ENCODE results near the gene GNAO1. TPM values are rescaled to one million over a fixed set of nuclear protein-coding genes. Genes with fewer than 3 reads are reported as not detected.

The GNAO1 gene
- polyA plus RNA-seq, 1 of the 3 experiments (the other 2 are of a cell fraction) = 0.30 TPM

DNA sequence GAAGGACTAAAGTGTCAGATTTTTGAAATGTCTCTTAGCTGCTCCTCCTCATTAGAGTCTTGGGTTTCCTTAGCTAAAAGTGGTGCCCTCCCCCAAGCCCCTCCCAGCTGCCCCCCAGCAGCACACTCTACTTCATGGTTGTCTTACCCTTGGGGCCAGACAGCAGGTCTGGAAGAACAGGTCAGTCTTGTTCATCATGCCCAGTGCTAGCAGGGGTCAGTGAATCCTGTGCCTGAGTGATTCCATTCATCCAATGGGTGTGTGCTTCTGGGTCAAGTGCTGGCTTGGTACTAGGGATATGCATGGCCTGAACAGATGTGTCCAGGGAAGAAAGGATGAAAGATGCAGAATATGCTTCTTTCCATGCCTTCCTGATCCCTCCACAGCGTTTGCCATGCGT is 93.2 kb downstream of the GNAO1 start:
- Histone ChIP-seq H3K4me1 (ENCODE audit: control insufficient read depth in 1 of 2, insufficient read depth in 2 of 2, low read depth in 1 of 2, low read length in 1 of 2) (peaks cover 0 to 15% of the 10 kb centered on the region in 2 experiments; a peak in 1 of 4 replicates), H3K4me2 (no peak overlapping the region), H3K27me3 (ENCODE audit: insufficient read depth) (no peaks in the 10 kb centered on the region), H2AFZ (ENCODE audit: low read depth) (no peak overlapping the region), H3K79me2 (ENCODE audit: insufficient read depth) (no peaks in the 10 kb centered on the region), H3K27ac (ENCODE audit: low read depth in 2 of 2, low read length in 1 of 2) (no peak overlapping the region), H3K9me3 (no peaks in the 10 kb centered on the region), H3K4me3 (ENCODE audit: low read depth in 2 of 2, low read length in 1 of 2) (no peak overlapping the region), H3K9ac (no peak overlapping the region), H3F3A (replicated peaks; ENCODE audit: insufficient read depth) (no peaks in the 10 kb centered on the region), H4K20me1 (ENCODE audit: insufficient read depth) (no peaks in the 10 kb centered on the region), H3K9me2 (no peaks in the 10 kb centered on the region), H3K36me3 (replicated peaks in 1 of 2; ENCODE audit: control insufficient read depth in 1 of 2, insufficient read depth in 2 of 2, low read length in 1 of 2) (no peaks in the 10 kb centered on the region)
- 45% methylated on average over 2 of the region's 2 CpGs for WGBS (ENCODE audit: low lambda C conversion rate)
- ChIA-PET CTCF (no interaction called here), POLR2A (no interaction called here)
- no peak for DNase-seq
- TF ChIP-seq EP300 (IDR thresholded peaks at IDR 0.05; ENCODE audit: borderline replicate concordance in 1 of 2, low read depth in 1 of 2, low read length in 1 of 2) = no peak
- TF ChIP-seq, protein P1, sequence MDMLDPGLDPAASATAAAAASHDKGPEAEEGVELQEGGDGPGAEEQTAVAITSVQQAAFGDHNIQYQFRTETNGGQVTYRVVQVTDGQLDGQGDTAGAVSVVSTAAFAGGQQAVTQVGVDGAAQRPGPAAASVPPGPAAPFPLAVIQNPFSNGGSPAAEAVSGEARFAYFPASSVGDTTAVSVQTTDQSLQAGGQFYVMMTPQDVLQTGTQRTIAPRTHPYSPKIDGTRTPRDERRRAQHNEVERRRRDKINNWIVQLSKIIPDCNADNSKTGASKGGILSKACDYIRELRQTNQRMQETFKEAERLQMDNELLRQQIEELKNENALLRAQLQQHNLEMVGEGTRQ (IDR thresholded peaks at IDR 0.05; ENCODE audit: borderline replicate concordance, low read depth, low read length) = no peak
- TF ChIP-seq NFIC (IDR thresholded peaks at IDR 0.05; ENCODE audit: borderline replicate concordance) = no peak
- TF ChIP-seq SMC3 (IDR thresholded peaks at IDR 0.05; ENCODE audit: low read depth, low read length) = no peak
- TF ChIP-seq NRF1 (IDR thresholded peaks at IDR 0.05; ENCODE audit: low read depth, low read length) = no peak
- no peak for TF ChIP-seq FOXJ3 (CRISPR knock-in tag; IDR thresholded peaks at IDR 0.05)
- TF ChIP-seq REST (IDR thresholded peaks at IDR 0.05; ENCODE audit: low read depth, low read length) = no peak
- no peak for TF ChIP-seq RXRA (IDR thresholded peaks at IDR 0.05; ENCODE audit: borderline replicate concordance, low read depth)

DNA sequence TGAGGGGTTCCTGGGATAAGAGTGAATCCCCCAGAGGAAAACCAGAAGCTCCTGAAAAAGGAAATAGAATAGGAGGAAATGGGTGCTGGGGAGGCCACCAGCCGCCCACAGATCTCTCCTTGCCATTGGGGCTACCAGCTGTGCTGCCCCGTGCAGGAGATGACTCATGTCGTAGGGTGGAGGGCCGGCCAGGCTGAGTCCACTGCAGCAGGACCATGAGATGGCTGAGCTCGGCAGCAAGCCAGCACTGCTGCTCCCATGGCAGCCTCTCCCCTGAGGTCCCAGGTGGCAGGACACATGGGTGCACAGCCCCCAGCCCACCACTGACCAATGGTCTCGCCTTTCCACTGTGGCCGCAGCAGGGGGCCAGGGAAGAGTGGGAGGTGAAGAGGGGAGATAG is 95.5 kb downstream of the GNAO1 start:
- no peaks in the 10 kb centered on the region for H3F3A ChIP-seq (replicated peaks; ENCODE audit: insufficient read depth)
- H3K4me1 ChIP-seq (ENCODE audit: control insufficient read depth in 1 of 2, insufficient read depth in 2 of 2, low read depth in 1 of 2, low read length in 1 of 2) = peaks cover 0 to 16% of the 10 kb centered on the region in 2 experiments; a peak in 1 of 4 replicates
- WGBS (ENCODE audit: low lambda C conversion rate) = 34% methylated on average over 5 of the region's 7 CpGs
- ChIA-PET POLR2A (no interaction called here), CTCF (interaction anchor here (2.9 kb wide), 1 partner anchor 31 kb away, joined by 11 read pairs; no protein-coding TSS in a partner anchor)
- H3K4me2 ChIP-seq = no peak overlapping the region
- no peak overlapping the region for H2AFZ ChIP-seq (ENCODE audit: low read depth)
- no peaks in the 10 kb centered on the region for H3K79me2 ChIP-seq (ENCODE audit: insufficient read depth)
- DNase-seq = no peak
- H3K27ac ChIP-seq (ENCODE audit: low read depth in 2 of 2, low read length in 1 of 2) = no peak overlapping the region
- no peaks in the 10 kb centered on the region for H3K9me2 ChIP-seq
- no peaks in the 10 kb centered on the region for H3K9me3 ChIP-seq
- no peaks in the 10 kb centered on the region for H3K27me3 ChIP-seq (ENCODE audit: insufficient read depth)
- no peaks in the 10 kb centered on the region for H4K20me1 ChIP-seq (ENCODE audit: insufficient read depth)
- TF ChIP-seq EP300 (IDR thresholded peaks at IDR 0.05; ENCODE audit: borderline replicate concordance in 1 of 2, low read depth in 1 of 2, low read length in 1 of 2) (no peak), TCF12 (IDR thresholded peaks at IDR 0.05) (no peak), RXRA (IDR thresholded peaks at IDR 0.05; ENCODE audit: borderline replicate concordance, low read depth) (no peak), ELF1 (IDR thresholded peaks at IDR 0.05) (no peak), USF1 (IDR thresholded peaks at IDR 0.05; ENCODE audit: borderline replicate concordance, low read depth) (no peak), POLR2AphosphoS5 (IDR thresholded peaks at IDR 0.05; ENCODE audit: low read depth, low read length) (no peak), MEF2A (IDR thresholded peaks at IDR 0.05; ENCODE audit: borderline replicate concordance, low read depth) (no peak), CHD2 (IDR thresholded peaks at IDR 0.05; ENCODE audit: low read length, partially characterized antibody) (no peak), FOXJ3 (CRISPR knock-in tag; IDR thresholded peaks at IDR 0.05) (no peak), FOXM1 (IDR thresholded peaks at IDR 0.05; ENCODE audit: low read depth) (no peak), ZBTB33 (IDR thresholded peaks at IDR 0.05; ENCODE audit: borderline replicate concordance, low read depth) (no peak), SIN3A (IDR thresholded peaks at IDR 0.05; ENCODE audit: borderline replicate concordance, low read depth, low read length) (no peak)
- TF ChIP-seq, protein P2, sequence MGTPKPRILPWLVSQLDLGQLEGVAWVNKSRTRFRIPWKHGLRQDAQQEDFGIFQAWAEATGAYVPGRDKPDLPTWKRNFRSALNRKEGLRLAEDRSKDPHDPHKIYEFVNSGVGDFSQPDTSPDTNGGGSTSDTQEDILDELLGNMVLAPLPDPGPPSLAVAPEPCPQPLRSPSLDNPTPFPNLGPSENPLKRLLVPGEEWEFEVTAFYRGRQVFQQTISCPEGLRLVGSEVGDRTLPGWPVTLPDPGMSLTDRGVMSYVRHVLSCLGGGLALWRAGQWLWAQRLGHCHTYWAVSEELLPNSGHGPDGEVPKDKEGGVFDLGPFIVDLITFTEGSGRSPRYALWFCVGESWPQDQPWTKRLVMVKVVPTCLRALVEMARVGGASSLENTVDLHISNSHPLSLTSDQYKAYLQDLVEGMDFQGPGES (IDR thresholded peaks at IDR 0.05; ENCODE audit: low read depth, low read length) = no peak
- H3K9ac ChIP-seq = no peak overlapping the region
- H3K36me3 ChIP-seq (replicated peaks in 1 of 2; ENCODE audit: control insufficient read depth in 1 of 2, insufficient read depth in 2 of 2, low read length in 1 of 2) = no peaks in the 10 kb centered on the region
- H3K4me3 ChIP-seq (ENCODE audit: low read depth in 2 of 2, low read length in 1 of 2) = no peak overlapping the region
